ENCODE measurements around the gene GGA1. TPM values are rescaled to one million over a fixed set of nuclear protein-coding genes. Genes with fewer than 3 reads are reported as not detected.

Gene GGA1
- total and polyA plus RNA-seq, 9 of the 15 experiments (the other 6 are each of a cell fraction or from before 2014, with no cell fraction given) = 1.5 to 69.5 (median 31.6) TPM

DNA sequence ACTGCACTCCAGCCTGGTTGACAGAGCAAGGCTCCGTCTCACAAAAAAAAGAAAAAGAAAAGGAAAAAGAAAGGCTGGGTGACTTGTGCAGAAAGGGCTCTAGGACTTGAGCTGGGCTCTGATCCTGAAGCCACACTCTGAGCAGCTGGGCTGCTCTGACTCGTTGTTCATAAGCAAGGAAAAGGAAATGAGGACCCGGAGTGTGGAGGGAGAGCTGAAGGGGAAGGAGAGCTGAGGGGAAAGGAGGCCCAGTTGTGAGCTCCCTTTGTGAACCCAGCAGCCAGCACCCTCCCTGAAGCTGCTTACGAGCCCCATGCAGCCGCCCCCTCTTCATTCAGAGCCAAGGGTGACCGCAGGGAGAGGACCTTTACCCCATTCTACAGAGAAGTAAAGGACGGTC, 18.5 kb downstream of the GGA1 start:
- Histone ChIP-seq H3K9me1 (ENCODE audit: control insufficient read depth, insufficient read depth, low read length) (no peaks in the 10 kb centered on the region), H3K36me3 (ENCODE audit: control insufficient read depth, insufficient read depth, low read length) (peaks cover 55% of the 10 kb centered on the region; the same call in 2 of the 3 replicates), H3K27ac (ENCODE audit: extremely low read depth, low read depth, low read length) (no peak overlapping the region), H4K20me1 (replicated peaks; ENCODE audit: control insufficient read depth, insufficient read depth, low read length) (no peaks in the 10 kb centered on the region), H3K27me3 (ENCODE audit: control insufficient read depth in 2 of 2, insufficient read depth in 2 of 2, low read length in 2 of 2) (no peaks in the 10 kb centered on the region), H3K9ac (ENCODE audit: insufficient read depth in 1 of 2, low read depth in 2 of 2, low read length in 2 of 2) (no peak overlapping the region), H3K4me3 (no peak overlapping the region), H3K79me2 (ENCODE audit: control insufficient read depth, insufficient read depth, low read length) (no peaks in the 10 kb centered on the region), H2AFZ (ENCODE audit: low read depth, low read length) (no peak overlapping the region), H3K4me2 (ENCODE audit: insufficient read depth, low read length) (no peak overlapping the region), H3K4me1 (replicated peaks in 1 of 2; ENCODE audit: control insufficient read depth in 2 of 2, insufficient read depth in 2 of 2, low read length in 2 of 2) (peaks cover 0 to 49% of the 10 kb centered on the region in 2 experiments; a peak in 3 of 5 replicates), H3K9me3 (replicated peaks; ENCODE audit: control insufficient read depth, insufficient read depth, low read depth, low read length) (no peaks in the 10 kb centered on the region)
- DNase-seq (ENCODE audit: extremely low read depth in 1 of 4, low spot score in 3 of 4) (no peak), FAIRE-seq (no peak), ATAC-seq (no peak)
- in situ Hi-C loops (cut with MboI) = no loop called here
- BruUV-seq (replicated peaks) = no TSS peak
- intact Hi-C loops (cut with micrococcal nuclease) = no loop called here
- WGBS (ENCODE audit: insufficient coverage, low coverage, missing lambda C conversion rate) = 70% methylated on average over 3 of the region's 7 CpGs
- POLR2A ChIA-PET = interaction anchor here (0.5 to 3.0 kb wide), 5 partner anchors 10 to 428 kb away, joined by 3 to 12 read pairs (median 3); no protein-coding TSS in a partner anchor
- TF ChIP-seq, protein P1, sequence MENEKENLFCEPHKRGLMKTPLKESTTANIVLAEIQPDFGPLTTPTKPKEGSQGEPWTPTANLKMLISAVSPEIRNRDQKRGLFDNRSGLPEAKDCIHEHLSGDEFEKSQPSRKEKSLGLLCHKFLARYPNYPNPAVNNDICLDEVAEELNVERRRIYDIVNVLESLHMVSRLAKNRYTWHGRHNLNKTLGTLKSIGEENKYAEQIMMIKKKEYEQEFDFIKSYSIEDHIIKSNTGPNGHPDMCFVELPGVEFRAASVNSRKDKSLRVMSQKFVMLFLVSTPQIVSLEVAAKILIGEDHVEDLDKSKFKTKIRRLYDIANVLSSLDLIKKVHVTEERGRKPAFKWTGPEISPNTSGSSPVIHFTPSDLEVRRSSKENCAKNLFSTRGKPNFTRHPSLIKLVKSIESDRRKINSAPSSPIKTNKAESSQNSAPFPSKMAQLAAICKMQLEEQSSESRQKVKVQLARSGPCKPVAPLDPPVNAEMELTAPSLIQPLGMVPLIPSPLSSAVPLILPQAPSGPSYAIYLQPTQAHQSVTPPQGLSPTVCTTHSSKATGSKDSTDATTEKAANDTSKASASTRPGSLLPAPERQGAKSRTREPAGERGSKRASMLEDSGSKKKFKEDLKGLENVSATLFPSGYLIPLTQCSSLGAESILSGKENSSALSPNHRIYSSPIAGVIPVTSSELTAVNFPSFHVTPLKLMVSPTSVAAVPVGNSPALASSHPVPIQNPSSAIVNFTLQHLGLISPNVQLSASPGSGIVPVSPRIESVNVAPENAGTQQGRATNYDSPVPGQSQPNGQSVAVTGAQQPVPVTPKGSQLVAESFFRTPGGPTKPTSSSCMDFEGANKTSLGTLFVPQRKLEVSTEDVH (IDR thresholded peaks at IDR 0.05; ENCODE audit: low read depth, partially characterized antibody) = no peak
- TF ChIP-seq SNRNP70 (optimal IDR thresholded peaks at IDR 0.05; ENCODE audit: low read depth, low read length) = no peak
- TF ChIP-seq YBX1 (IDR thresholded peaks at IDR 0.05) = no peak
- TF ChIP-seq, protein P2, sequence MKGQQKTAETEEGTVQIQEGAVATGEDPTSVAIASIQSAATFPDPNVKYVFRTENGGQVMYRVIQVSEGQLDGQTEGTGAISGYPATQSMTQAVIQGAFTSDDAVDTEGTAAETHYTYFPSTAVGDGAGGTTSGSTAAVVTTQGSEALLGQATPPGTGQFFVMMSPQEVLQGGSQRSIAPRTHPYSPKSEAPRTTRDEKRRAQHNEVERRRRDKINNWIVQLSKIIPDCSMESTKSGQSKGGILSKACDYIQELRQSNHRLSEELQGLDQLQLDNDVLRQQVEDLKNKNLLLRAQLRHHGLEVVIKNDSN (CRISPR knock-in tag; IDR thresholded peaks at IDR 0.05) = no peak
- no peak for TF ChIP-seq ZNF165 (CRISPR knock-in tag; IDR thresholded peaks at IDR 0.05; ENCODE audit: borderline replicate concordance)
- no peak for TF ChIP-seq SMAD4 (CRISPR knock-in tag; conservative IDR thresholded peaks at IDR 0.05)
- CTCF ChIA-PET (ENCODE audit: low intra/inter-chr PET ratio) = no interaction called here

Data from K562 (cell line).